ENCODE measurements around the gene SLC4A1. TPM values are rescaled to one million over a fixed set of nuclear protein-coding genes. Genes with fewer than 3 reads are reported as not detected.

The SLC4A1 gene
- total RNA-seq, 2 experiments from 2014 or later, result not detected

DNA sequence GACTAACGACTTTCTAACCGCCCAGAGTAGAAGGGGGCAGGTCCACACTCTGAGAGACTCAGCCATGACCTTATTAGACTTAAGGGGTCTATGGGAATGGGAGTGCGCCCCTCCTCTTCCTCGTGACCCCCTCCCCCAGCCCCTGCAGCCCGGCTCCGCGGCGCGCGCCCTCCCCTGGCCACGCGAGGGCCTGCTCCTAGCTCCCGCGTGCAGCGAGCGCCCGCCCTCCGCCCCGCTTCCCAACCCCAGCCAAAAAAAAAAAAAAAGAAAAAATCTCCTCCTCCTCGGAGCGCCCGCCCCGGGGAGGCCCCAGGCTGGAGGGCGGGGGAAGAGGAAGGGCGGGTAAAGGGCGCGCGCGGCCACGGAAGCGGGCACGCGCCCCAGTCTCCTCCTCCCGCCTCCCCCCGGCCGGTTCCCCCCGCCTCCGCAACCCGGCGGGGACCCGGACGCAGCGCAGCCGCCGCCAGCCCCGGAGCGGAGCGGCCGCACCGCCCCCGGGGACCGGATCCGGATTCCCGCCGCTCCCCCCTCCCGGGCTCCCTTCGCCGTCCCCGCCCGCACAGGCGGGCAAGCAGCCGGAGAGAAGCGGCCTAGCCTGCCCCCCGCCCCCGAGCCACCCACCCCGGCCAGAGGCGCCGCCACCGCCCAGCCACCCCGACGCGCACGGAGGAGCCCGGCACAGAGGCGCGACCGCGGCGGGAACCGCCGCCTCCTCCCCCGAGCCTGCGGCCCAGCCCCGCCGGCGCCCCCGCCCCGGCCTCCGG, 49.4 kb downstream of the SLC4A1 start:
- ChIA-PET POLR2A (interaction anchor here (1.0 to 1.2 kb wide), 3 partner anchors 9 to 108 kb away, joined by 5 to 7 read pairs (median 5); no protein-coding TSS in a partner anchor), CTCF (interaction anchor here (1.0 to 2.3 kb wide), 7 partner anchors 9 to 134 kb away, joined by 4 to 13 read pairs (median 5); partner anchors contain the start of gene TMUB2)
- H3K27me3 Mint-ChIP-seq, result no peaks in the 10 kb centered on the region
- H3K36me3 Mint-ChIP-seq (ENCODE audit: low read depth), result peaks cover 42% of the 10 kb centered on the region
- H3K27ac Mint-ChIP-seq, result peak overlapping the region; percentile 99
- DNase-seq (peak; percentile 93), ATAC-seq (peak; percentile 43)
- no peaks in the 10 kb centered on the region for H3K9me3 Mint-ChIP-seq (ENCODE audit: low read depth)
- H3K4me1 Mint-ChIP-seq, result peaks cover 51% of the 10 kb centered on the region
- intact Hi-C loops (cut with DNase I, micrococcal nuclease), result loop anchor here (1.0 to 10.0 kb wide), 10 partner anchors 8 to 844 kb away; partner anchors contain the start of genes EFTUD2 (in 1 of the 2), G6PC3 (in 1 of the 2), GRN (in 1 of the 2) and HDAC5 (in 1 of the 2)
- peak overlapping the region; percentile 99 for H3K4me3 Mint-ChIP-seq

DNA sequence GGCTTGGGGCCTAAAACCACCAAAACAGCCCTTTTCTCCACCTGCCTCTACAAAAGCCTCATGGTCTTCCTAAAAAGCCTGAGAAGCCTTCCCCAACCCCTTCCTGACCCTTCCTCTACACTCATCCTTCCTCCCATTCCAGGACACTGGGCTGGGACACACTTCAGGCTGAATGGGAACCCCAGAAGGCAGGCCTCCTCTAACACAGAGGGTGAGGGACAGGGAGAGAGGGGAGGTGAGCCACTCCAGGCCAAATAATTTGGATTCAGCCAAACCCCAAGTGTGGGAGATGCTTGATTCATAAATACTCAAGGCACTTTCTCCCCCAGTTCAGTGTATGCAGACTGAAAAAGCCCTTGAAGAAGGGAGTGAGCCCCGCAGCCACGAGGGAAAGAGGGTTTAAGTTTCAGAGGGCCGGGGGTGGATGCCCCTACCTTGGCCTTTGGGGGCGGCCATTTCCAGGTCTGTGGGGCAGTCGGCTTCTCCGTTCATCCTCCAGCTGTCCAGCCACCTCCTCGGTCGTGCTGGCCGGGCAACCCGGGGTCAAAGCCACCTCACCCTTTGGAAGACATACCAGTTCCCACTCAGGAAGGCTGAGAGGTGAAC, 50.1 kb downstream of the SLC4A1 start:
- peak overlapping the region; percentile 99 for H3K4me3 Mint-ChIP-seq
- peaks cover 53% of the 10 kb centered on the region for H3K4me1 Mint-ChIP-seq
- POLR2A ChIA-PET, result interaction anchor here (0.8 to 1.0 kb wide), 3 partner anchors 8 to 109 kb away, joined by 3 to 7 read pairs (median 5); no protein-coding TSS in a partner anchor
- intact Hi-C loops (cut with DNase I, micrococcal nuclease), result loop anchor here (1.0 to 10.0 kb wide), 11 partner anchors 8 to 844 kb away; partner anchors contain the start of genes EFTUD2 (in 1 of the 2), G6PC3 (in 1 of the 2), GRN (in 1 of the 2) and HDAC5 (in 1 of the 2)
- peaks cover 49% of the 10 kb centered on the region for H3K36me3 Mint-ChIP-seq (ENCODE audit: low read depth)
- no peak for ATAC-seq
- peak; percentile 48 for DNase-seq
- CTCF ChIA-PET, result interaction anchor here (1.0 to 2.3 kb wide), 9 partner anchors 9 to 135 kb away, joined by 3 to 28 read pairs (median 5); partner anchors contain the start of gene TMUB2
- H3K27ac Mint-ChIP-seq, result peak overlapping the region; percentile 99
- H3K9me3 Mint-ChIP-seq (ENCODE audit: low read depth), result no peaks in the 10 kb centered on the region
- H3K27me3 Mint-ChIP-seq, result no peaks in the 10 kb centered on the region

DNA sequence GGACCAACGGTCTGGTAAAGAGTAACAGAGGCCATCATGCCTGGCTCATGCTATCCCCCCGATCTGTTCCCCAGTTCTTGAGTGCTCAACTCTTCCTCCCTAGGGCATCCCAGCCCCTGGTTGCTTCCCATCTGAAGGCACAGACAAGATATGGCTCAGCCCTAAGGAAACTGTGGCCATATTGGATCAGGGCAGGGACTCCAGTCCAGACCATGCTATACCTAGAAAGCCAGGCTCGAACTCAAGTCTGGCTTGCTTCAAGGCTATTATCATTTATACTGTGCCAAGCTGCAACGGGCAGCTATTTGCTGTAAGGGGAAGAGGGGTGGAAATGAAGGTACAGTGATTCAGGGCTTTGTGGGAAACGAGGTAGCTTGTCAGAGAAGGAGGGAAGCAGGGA, 51.2 kb downstream of the SLC4A1 start:
- Mint-ChIP-seq H3K27me3 (no peaks in the 10 kb centered on the region), H3K4me3 (peak overlapping the region; percentile 99), H3K9me3 (ENCODE audit: low read depth) (no peaks in the 10 kb centered on the region), H3K36me3 (ENCODE audit: low read depth) (peaks cover 53% of the 10 kb centered on the region), H3K4me1 (peaks cover 46% of the 10 kb centered on the region), H3K27ac (peak overlapping the region; percentile 99)
- CTCF ChIA-PET, result interaction anchor here (0.7 to 2.3 kb wide), 13 partner anchors 10 to 131 kb away, joined by 3 to 28 read pairs (median 4); partner anchors contain the start of gene TMUB2
- ATAC-seq, result no peak
- peak; percentile 25 for DNase-seq
- intact Hi-C loops (cut with DNase I, micrococcal nuclease), result loop anchor here (2.0 to 10.0 kb wide), 3 partner anchors 30 to 846 kb away; partner anchors contain the start of genes EFTUD2 (in 1 of the 2) and NMT1 (in 1 of the 2)
- POLR2A ChIA-PET, result no interaction called here

DNA sequence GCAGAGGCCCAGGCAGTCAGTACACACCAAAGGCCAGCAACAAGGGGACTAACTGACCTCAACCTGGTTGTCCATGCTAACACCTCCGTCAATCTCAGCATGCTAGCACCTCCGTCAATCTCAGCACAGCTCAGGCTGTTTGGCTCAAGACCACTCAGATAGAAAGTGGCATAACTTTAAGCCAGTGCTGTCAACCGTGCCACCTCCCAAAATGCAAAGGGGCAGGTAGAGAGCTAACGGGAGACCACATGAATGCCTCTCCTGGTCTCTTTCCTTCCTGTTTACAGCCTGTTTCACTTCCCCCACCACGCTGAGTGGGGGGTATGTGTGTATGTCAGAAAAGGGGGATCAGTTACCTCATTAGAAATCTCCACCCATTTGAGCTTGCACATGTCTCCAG, 51.8 kb downstream of the SLC4A1 start:
- Mint-ChIP-seq H3K9me3 (ENCODE audit: low read depth) (no peaks in the 10 kb centered on the region), H3K4me1 (peaks cover 50% of the 10 kb centered on the region), H3K36me3 (ENCODE audit: low read depth) (peaks cover 57% of the 10 kb centered on the region), H3K27ac (peak overlapping the region; percentile 99), H3K4me3 (peak overlapping the region; percentile 99), H3K27me3 (no peaks in the 10 kb centered on the region)
- POLR2A ChIA-PET, result no interaction called here
- ATAC-seq, result peak; percentile 5
- DNase-seq, result peak; percentile 61
- intact Hi-C loops (cut with DNase I, micrococcal nuclease), result loop anchor here (2.0 to 10.0 kb wide), 3 partner anchors 31 to 846 kb away; partner anchors contain the start of genes EFTUD2 (in 1 of the 2) and NMT1 (in 1 of the 2)
- CTCF ChIA-PET, result interaction anchor here (0.7 to 2.3 kb wide), 13 partner anchors 10 to 131 kb away, joined by 3 to 28 read pairs (median 4); partner anchors contain the start of gene TMUB2

DNA sequence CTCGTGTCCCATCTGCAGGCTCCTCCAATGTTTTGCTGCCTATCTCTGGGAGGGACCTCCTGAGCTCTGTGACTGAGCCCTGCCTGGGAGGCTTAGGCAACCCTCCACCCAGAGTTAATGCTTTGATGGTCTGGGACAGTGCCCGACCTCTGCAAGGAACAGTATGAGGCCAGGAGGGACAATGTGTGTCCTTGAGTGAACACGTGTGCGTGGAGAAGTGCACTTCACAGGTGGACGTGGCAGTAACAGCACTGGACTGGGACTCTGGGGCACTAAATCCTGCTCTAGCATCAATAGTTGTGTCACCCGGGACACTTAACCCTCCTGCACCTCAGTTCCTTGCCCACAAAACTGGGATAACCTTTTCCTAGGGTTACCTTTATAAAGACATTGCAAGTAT, 53.0 kb downstream of the SLC4A1 start:
- H3K4me1 Mint-ChIP-seq, result peaks cover 57% of the 10 kb centered on the region
- intact Hi-C loops (cut with DNase I, micrococcal nuclease), result loop anchor here in 1 of 2 experiments (5.0 to 10.0 kb wide), 2 partner anchors 680 to 847 kb away; partner anchors contain the start of genes EFTUD2 and NMT1
- CTCF ChIA-PET, result interaction anchor here (0.5 to 1.2 kb wide), 4 partner anchors 11 to 107 kb away, joined by 3 to 4 read pairs (median 3); no protein-coding TSS in a partner anchor

DNA sequence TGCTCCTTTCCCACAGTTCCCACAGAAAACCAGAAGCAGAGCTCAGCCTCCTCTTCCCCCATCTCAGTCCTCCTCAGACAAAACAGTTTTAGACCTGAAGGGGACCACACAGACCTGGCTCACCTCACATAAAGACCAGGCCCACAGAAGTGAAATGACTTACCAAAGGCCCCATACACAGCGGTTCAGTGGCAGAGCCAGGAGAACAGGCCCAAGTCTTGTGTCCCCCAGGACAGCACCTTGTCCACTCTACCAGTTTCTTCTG, 53.8 kb downstream of the SLC4A1 start:
- ATAC-seq (no peak), DNase-seq (no peak)
- H3K9me3 Mint-ChIP-seq (ENCODE audit: low read depth), result no peaks in the 10 kb centered on the region
- no peaks in the 10 kb centered on the region for H3K27me3 Mint-ChIP-seq
- intact Hi-C loops (cut with DNase I, micrococcal nuclease), result loop anchor here in 1 of 2 experiments (10.0 kb wide), 1 partner anchor 681 kb away; the partner anchor contains the start of gene EFTUD2
- peak overlapping the region; percentile 77 for H3K27ac Mint-ChIP-seq
- peaks cover 65% of the 10 kb centered on the region for H3K4me1 Mint-ChIP-seq
- H3K4me3 Mint-ChIP-seq, result no peak overlapping the region
- POLR2A ChIA-PET, result no interaction called here
- H3K36me3 Mint-ChIP-seq (ENCODE audit: low read depth), result peaks cover 70% of the 10 kb centered on the region
- CTCF ChIA-PET, result interaction anchor here (0.7 to 1.2 kb wide), 4 partner anchors 10 to 137 kb away, joined by 3 to 4 read pairs (median 4); no protein-coding TSS in a partner anchor

More for the DNA sequence above, 53.0 kb downstream of the SLC4A1 start:
- no peak for DNase-seq
- Mint-ChIP-seq H3K36me3 (ENCODE audit: low read depth) (peaks cover 63% of the 10 kb centered on the region), H3K27me3 (no peaks in the 10 kb centered on the region), H3K27ac (peak overlapping the region; percentile 77), H3K9me3 (ENCODE audit: low read depth) (no peaks in the 10 kb centered on the region), H3K4me3 (peak overlapping the region; percentile 11)
- ATAC-seq, result no peak
- POLR2A ChIA-PET, result no interaction called here

DNA sequence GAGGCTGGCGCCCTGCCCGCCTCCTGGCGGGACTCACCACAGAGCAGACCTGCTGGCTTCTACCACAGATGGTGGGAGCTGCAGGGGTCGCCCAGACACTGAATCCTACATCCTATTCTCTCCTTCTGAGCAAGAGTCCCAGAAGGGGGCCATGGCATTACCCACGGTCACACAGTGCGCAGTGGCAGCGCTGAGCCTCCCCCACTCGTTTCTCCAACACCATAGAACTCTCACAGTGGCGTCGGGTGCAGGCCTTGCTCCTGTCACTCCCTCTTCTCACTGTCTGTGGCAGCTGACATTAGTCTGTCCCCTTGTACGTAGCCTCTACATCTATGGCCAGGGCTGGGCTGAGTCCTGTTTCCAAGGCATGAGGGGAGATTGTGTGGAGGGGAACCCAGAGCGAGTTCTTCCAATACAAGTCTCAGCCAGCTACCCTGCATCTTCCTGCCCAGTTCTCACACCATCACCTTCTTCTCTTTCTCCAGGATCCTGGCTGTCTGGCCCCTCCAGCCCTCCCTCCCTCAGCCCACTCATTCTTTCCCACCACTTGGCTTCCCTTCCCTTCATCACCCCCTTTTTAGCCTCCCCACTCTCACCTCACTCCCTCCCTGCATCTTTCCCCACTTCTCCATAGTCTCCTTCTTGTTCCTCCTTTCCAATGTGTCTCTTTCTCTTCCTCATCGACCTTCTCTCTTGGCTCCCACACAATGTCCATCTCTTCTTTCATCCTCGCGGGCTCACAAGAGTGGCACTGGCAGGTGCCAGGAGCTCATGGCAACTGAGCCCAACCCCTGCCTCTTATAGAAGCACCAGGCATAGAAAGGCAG, 54.3 kb downstream of the SLC4A1 start:
- ATAC-seq (no peak), DNase-seq (no peak)
- intact Hi-C loops (cut with DNase I, micrococcal nuclease), result loop anchor here in 1 of 2 experiments (10.0 kb wide), 1 partner anchor 681 kb away; the partner anchor contains the start of gene EFTUD2
- ChIA-PET CTCF (interaction anchor here (0.6 to 1.2 kb wide), 5 partner anchors 10 to 493 kb away, joined by 3 to 4 read pairs (median 3); no protein-coding TSS in a partner anchor), POLR2A (no interaction called here)
- peaks cover 74% of the 10 kb centered on the region for H3K36me3 Mint-ChIP-seq (ENCODE audit: low read depth)
- no peaks in the 10 kb centered on the region for H3K9me3 Mint-ChIP-seq (ENCODE audit: low read depth)
- H3K27ac Mint-ChIP-seq, result peak overlapping the region; percentile 44
- H3K27me3 Mint-ChIP-seq, result no peaks in the 10 kb centered on the region
- peaks cover 69% of the 10 kb centered on the region for H3K4me1 Mint-ChIP-seq
- H3K4me3 Mint-ChIP-seq, result no peak overlapping the region

DNA sequence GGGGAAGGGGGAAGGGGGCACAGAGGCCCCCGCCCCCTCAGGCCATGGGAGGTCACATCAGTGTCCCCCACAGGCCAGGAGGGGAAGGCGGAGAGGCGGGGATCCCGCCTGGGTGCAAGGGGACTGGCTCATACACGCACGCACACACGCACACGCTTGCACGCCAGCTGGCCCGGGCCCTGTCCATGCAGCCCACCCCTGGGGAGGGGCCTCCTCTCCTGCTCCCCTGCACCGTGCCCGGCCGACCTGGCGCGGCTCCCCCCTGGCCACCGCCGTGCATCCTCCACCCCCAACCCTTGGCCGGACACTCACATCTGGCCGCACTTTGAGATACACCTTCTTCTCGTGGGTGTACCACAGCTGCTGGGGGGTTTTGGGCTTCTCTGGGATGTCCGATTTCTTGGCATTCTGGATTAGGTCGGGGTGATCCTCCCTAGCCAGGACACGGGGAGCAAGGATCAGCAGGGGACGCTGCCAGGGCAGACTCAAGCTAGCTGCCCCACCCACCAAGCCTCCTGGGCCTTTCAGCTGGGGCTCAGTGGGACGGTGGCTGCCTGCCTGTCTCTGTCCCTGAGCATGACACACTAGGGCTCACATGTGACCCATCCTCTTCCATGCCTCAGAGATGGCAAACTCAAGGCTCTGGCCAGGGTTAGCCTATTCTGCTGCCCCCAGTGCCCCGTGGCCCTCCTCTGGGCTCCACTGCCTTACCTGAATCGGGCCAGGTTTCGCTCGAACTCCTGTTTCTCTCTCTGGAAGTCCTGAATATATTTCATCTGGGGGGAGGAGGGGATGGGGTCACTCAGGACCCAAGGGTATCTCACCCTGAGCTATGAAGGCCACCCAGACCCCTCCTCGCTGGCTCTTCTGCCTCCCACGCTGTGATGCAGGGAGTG, 55.2 kb downstream of the SLC4A1 start:
- no peaks in the 10 kb centered on the region for H3K27me3 Mint-ChIP-seq
- H3K36me3 Mint-ChIP-seq (ENCODE audit: low read depth), result peaks cover 81% of the 10 kb centered on the region
- intact Hi-C loops (cut with DNase I, micrococcal nuclease), result loop anchor here in 1 of 2 experiments (10.0 kb wide), 1 partner anchor 682 kb away; the partner anchor contains the start of gene EFTUD2
- no peak overlapping the region for H3K4me3 Mint-ChIP-seq
- ChIA-PET CTCF (interaction anchor here (0.6 to 3.7 kb wide), 2 partner anchors 9 to 494 kb away, joined by 3 to 38 read pairs; partner anchors contain the start of gene UBTF), POLR2A (no interaction called here)
- peaks cover 76% of the 10 kb centered on the region for H3K4me1 Mint-ChIP-seq
- no peaks in the 10 kb centered on the region for H3K9me3 Mint-ChIP-seq (ENCODE audit: low read depth)
- peak overlapping the region; percentile 47 for H3K27ac Mint-ChIP-seq
- no peak for DNase-seq
- ATAC-seq, result no peak

DNA sequence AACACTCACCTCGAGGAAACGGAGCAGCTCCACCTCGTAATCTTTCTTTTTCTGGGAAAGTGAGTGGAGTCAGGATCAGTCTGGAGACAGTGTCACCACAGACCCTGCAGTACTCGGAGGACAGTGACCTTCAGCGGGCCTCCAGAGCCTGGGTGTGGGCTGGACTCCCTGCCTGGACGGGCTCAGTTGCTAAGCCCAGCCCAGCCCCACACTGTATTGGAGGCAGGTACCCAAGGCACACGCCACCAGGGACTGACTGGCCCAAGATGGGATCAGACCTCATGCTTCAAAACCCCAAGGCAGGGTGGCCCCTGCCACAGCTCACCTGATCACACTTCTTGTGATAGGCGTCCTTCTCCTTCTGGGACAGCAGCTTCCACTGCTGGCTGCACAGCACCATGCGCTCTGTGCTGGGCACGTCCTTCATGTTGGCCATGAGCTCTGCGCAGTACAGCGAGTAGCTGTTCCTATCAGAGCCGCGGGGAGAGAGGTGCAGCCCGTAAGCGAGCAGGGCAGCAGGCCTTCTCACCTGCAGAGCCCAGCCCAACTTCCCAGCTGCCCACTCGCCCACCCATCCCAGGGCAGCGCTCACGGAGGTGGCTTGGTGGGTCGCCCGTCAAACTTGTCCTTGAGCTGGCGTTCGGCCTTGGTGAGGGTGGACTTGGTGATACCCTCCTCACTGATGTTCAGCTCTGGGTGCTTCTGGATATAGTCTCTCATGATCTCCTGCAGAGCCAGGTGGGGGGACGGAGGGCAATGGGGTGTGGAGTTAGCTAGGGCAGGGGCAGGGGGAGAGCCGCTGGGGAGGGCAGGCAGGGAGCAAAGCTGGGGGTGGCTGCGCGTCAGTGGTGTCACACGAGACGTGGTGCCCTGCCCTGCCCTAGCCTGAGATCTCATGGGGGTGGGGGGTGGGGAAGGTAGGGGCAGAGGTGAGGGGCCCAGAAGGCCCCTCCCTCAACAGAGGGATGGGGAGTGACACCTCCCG, 56.4 kb downstream of the SLC4A1 start:
- H3K9me3 Mint-ChIP-seq (ENCODE audit: low read depth), result no peaks in the 10 kb centered on the region
- DNase-seq (no peak), ATAC-seq (no peak)
- no peaks in the 10 kb centered on the region for H3K27me3 Mint-ChIP-seq
- peak overlapping the region; percentile 35 for H3K4me3 Mint-ChIP-seq
- intact Hi-C loops (cut with DNase I, micrococcal nuclease), result loop anchor here (2.0 to 10.0 kb wide), 3 partner anchors 113 to 683 kb away; partner anchors contain the start of genes EFTUD2 (in 1 of the 2), GRN (in 1 of the 2) and SLC25A39 (in 1 of the 2)
- POLR2A ChIA-PET, result interaction anchor here (2.0 kb wide), 1 partner anchor 26 kb away, joined by 20 read pairs; the partner anchor contains the start of gene TMUB2
- H3K4me1 Mint-ChIP-seq, result peaks cover 66% of the 10 kb centered on the region
- H3K36me3 Mint-ChIP-seq (ENCODE audit: low read depth), result peaks cover 77% of the 10 kb centered on the region
- peak overlapping the region; percentile 60 for H3K27ac Mint-ChIP-seq
- CTCF ChIA-PET, result interaction anchor here (0.7 to 4.6 kb wide), 3 partner anchors 10 to 134 kb away, joined by 3 to 43 read pairs (median 38); partner anchors contain the start of gene UBTF

Data from activated CD4-positive, alpha-beta T cell treated with anti-CD3 and anti-CD28 coated beads for 36 hours (primary cell).